OCI-LY7 (cell line): ENCODE data around the gene CD2BP2. TPM values are rescaled to one million over a fixed set of nuclear protein-coding genes. Genes with fewer than 3 reads are reported as not detected.

Experiments
- BruUV-seq: library from RNA; stranded (reverse); fragments of 400-500 nt; replicated peaks from 2 replicates; lab custom pipeline; 2021; lab: Mats Ljungman, UMichigan
- CTCF ChIA-PET: fragments of 300-600 bp; sonication (Branson Sonifier 250); formaldehyde crosslinking; loops from one replicate; lab custom pipeline; 2022; ENCODE audit warnings: antibody characterized with exemption; ENCODE audit not compliant: unreplicated experiment; lab: Charles Lee
- POLR2A ChIA-PET: fragments of 300-600 bp; sonication (Branson Sonifier 250); formaldehyde crosslinking; loops from one replicate; lab custom pipeline; 2022; ENCODE audit warnings: antibody characterized with exemption; lab: Charles Lee
- DNase-seq: peaks from one replicate; pipeline ENCODE4 v3.0.0-alpha.2; 2015; ENCODE audit warnings: low spot score
- H2AFZ ChIP-seq: fragments of 200-600 bp; sonication (generic), shearing (Covaris generic); 2 replicates; pipeline ENCODE4 v1.6.1; 2014; ENCODE audit warnings: mild to moderate bottlenecking, antibody characterized with exemption, low read length, moderate library complexity
- H3K27ac ChIP-seq: fragments of 200-600 bp; sonication (generic); 2 replicates; pipeline ENCODE4 v1.5.1; 2014; ENCODE audit warnings: mixed run types, low read depth, mild to moderate bottlenecking, moderate library complexity, low read length, inconsistent platforms; ENCODE audit not compliant: poor library complexity, severe bottlenecking
- H3K36me3 ChIP-seq: fragments of 200-600 bp; sonication (generic); 2 replicates; pipeline ENCODE4 v1.6.1; 2014; ENCODE audit warnings: mild to moderate bottlenecking, antibody characterized with exemption, low read length, moderate library complexity, mixed read lengths; ENCODE audit not compliant: insufficient read depth
- H3K4me1 ChIP-seq: fragments of 200-600 bp; sonication (generic); 2 replicates; pipeline ENCODE4 v1.5.1; 2014; ENCODE audit warnings: mild to moderate bottlenecking, low read length; ENCODE audit not compliant: insufficient read depth, poor library complexity, severe bottlenecking
- H3K4me2 ChIP-seq: fragments of 200-600 bp; sonication (generic); 2 replicates; pipeline ENCODE4 v1.6.1; 2014; ENCODE audit warnings: mild to moderate bottlenecking, low read length
- H3K4me3 ChIP-seq: fragments of 200-600 bp; sonication (generic); 2 replicates; pipeline ENCODE4 v1.5.1; 2014; ENCODE audit warnings: mild to moderate bottlenecking, low read depth, low read length; ENCODE audit not compliant: poor library complexity, severe bottlenecking
- H3K79me2 ChIP-seq: fragments of 200-600 bp; sonication (generic); 2 replicates; pipeline ENCODE4 v1.6.1; 2016; ENCODE audit warnings: low read depth, mild to moderate bottlenecking, low read length, moderate library complexity, mixed read lengths; ENCODE audit not compliant: insufficient read depth
- H3K9me2 ChIP-seq: fragments of 200-600 bp; sonication (generic); 2 replicates; pipeline ENCODE4 v1.6.1; 2016; ENCODE audit warnings: mild to moderate bottlenecking, low read length, mixed read lengths; ENCODE audit not compliant: insufficient read depth
- H3K9me3 ChIP-seq: fragments of 200-600 bp; sonication (generic); 2 replicates; pipeline ENCODE4 v1.6.1; 2014; ENCODE audit warnings: mild to moderate bottlenecking, mixed run types, low read length, mixed read lengths
- H4K20me1 ChIP-seq: fragments of 200-600 bp; sonication (generic); 2 replicates; pipeline ENCODE4 v1.6.1; 2014; ENCODE audit warnings: mild to moderate bottlenecking, antibody characterized with exemption, low read length, moderate library complexity, mixed read lengths; ENCODE audit not compliant: insufficient read depth
- CTCF ChIP-seq: fragments of 200-600 bp; sonication (generic); conservative IDR thresholded peaks from 2 replicates; pipeline ENCODE4 v1.5.1; 2014; ENCODE audit warnings: mild to moderate bottlenecking, antibody characterized with exemption, low read length, moderate library complexity, mixed read lengths
- EZH2phosphoT487 ChIP-seq: fragments of 200-600 bp; sonication (generic); IDR thresholded peaks from 2 replicates; pipeline ENCODE4 v1.6.1; 2018; ENCODE audit warnings: low read depth, borderline replicate concordance, mild to moderate bottlenecking, mixed run types, antibody characterized with exemption, low read length, moderate library complexity, mixed read lengths
- intact Hi-C: fragments of 100-400 bp; cut with micrococcal nuclease; formaldehyde crosslinking; loops from one replicate; pipeline ENCODE4 v1.10.0; 2022; ENCODE audit not compliant: unreplicated experiment
- total RNA-seq, 2 experiments: library from RNA; depleted of rRNA in 1 of 2; stranded (reverse); fragments of >200 nt in 1 of 2; shearing (Covaris generic) in 1 of 2; gene quantifications; 2 replicates each; pipeline ENCODE4 v1.2.3, GENCODE V29; 2014 to 2022

The CD2BP2 gene
- total RNA-seq, 2 experiments from 2014 or later: 69.2 to 111 TPM

DNA sequence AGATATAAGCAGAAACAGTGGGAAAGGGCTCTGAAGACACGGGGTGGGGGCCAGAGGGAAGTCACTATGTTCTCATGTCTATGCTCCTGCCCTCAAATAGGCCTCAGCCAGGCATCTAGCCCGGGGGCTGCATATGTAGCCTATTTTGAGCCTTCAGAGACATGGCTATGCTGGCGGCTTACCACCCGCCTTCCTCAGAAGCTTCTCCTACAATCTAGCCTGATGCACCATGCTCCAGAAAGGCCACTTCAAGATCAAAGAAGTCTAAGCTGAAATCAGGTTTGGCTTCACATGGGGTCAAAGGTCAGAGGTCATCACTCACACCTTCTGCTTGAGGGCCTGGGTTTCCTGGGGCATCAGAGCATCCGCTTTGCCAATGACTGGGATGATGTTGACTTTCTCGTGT is 25.7 kb upstream of the CD2BP2 start:
- CTCF ChIA-PET: no interaction called here
- peaks cover 52% of the 10 kb centered on the region for H3K4me1 ChIP-seq
- peak overlapping the region; percentile 85 for H3K4me3 ChIP-seq

GRCh38 chr16:30380072-30380802 is 25.1 kb upstream of the CD2BP2 start:
- Histone ChIP-seq H3K4me2 (peak overlapping the region; percentile 98), H3K9me3 (no peaks in the 10 kb centered on the region), H2AFZ (no peak overlapping the region), H4K20me1 (no peaks in the 10 kb centered on the region), H3K9me2 (no peaks in the 10 kb centered on the region), H3K79me2 (peaks cover 35% of the 10 kb centered on the region; the same call in 1 of the 2 replicates), H3K27ac (peak overlapping the region; percentile 97), H3K36me3 (peaks cover 21% of the 10 kb centered on the region), H3K4me1 (peaks cover 52% of the 10 kb centered on the region), H3K4me3 (peak overlapping the region; percentile 85)
- BruUV-seq: no TSS peak
- CTCF ChIA-PET: interaction anchor here (0.5 to 0.6 kb wide), 2 partner anchors 38 to 360 kb away, joined by 3 read pairs; no protein-coding TSS in a partner anchor
- intact Hi-C loops: no loop called here
- POLR2A ChIA-PET: interaction anchor here (0.7 to 2.8 kb wide), 2 partner anchors 9 to 11 kb away, joined by 3 to 10 read pairs; partner anchors contain the start of gene TBC1D10B
- DNase-seq: no peak
- TF ChIP-seq CTCF: no peak
- TF ChIP-seq EZH2phosphoT487: no peak

More for the DNA sequence above, 25.7 kb upstream of the CD2BP2 start:
- Histone ChIP-seq H2AFZ (no peak overlapping the region), H3K4me2 (peak overlapping the region; percentile 98), H3K79me2 (peaks cover 35% of the 10 kb centered on the region; the same call in 1 of the 2 replicates), H3K36me3 (peaks cover 21% of the 10 kb centered on the region), H3K9me2 (no peaks in the 10 kb centered on the region), H3K9me3 (no peaks in the 10 kb centered on the region), H4K20me1 (no peaks in the 10 kb centered on the region), H3K27ac (peak overlapping the region; percentile 97)
- no peak for DNase-seq
- POLR2A ChIA-PET: interaction anchor here (0.7 to 2.8 kb wide), 3 partner anchors 9 to 14 kb away, joined by 3 to 22 read pairs (median 10); partner anchors contain the start of genes TBC1D10B and ZNF48
- TF ChIP-seq EZH2phosphoT487: no peak
- TF ChIP-seq CTCF: no peak
- intact Hi-C loops: no loop called here
- no TSS peak for BruUV-seq
